Measurements from ENCODE around the gene SYT15B.
"Not testable (repeated sequence)": the region's sequence is repeated elsewhere in the genome, so short reads cannot be mapped to it uniquely, and the experiment has no call there.

Gene SYT15B

DNA sequence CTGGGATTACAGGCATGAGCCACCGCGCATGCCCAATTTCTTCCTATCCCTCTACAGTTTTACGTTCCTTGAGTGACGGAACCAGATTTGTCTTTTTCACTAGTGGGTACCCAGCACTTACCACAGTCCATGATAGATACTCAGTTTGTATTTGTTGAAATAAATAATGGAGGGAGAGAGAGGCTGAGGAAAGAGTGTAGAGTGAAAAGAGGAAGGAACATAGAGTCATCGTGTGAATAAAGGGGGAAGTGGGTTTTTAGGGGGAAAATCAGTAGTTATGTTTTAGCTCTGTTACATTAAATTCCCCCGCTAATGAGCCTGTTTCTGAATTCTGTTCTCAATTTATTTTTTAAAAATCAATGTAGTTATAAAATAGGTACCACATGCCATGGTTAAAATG, 37.7 kb downstream of the SYT15B start:
- not testable (repeated sequence) for DNase-seq (ENCODE audit: low spot score)

DNA sequence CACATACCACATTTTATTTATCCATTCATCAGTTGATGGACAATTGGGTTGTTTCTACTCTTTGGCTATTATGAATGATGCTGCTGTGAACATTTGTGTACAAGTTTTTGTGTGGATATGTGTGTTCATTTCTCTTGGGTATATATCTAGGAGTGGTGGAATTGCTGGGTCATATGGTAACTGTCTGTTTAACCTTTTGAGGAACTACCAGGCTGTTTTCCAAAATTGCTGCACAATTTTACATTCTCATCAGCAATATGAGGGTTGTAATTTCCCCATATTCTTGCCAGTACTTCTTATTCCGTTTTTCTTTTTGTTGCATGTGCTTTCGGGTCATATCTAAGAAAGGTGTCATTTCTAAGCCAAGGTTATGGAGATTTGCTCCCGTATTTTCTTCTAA, 38.3 kb downstream of the SYT15B start:
- not testable (repeated sequence) for DNase-seq (ENCODE audit: low spot score)

DNA sequence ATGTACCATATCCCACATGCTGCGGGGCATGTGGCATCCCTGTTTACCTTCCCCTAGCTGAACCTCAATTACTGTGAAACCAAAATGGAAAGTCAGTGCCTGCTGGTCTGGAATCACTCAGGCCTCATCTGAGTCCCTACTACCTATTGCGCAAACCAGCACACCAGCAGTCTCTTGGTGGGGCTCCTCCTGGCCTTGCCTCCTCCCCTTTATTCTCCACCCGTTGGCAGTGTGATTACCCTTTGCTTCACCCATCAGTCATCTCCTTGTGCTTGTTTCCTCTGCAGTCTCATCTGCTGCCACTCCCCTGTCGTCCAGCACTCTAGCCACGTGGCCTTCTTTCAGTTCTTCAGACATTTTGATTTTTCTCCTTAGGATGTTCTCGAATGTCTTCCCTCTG, 39.3 kb downstream of the SYT15B start:
- DNase-seq (ENCODE audit: low spot score) = not testable (repeated sequence)

DNA sequence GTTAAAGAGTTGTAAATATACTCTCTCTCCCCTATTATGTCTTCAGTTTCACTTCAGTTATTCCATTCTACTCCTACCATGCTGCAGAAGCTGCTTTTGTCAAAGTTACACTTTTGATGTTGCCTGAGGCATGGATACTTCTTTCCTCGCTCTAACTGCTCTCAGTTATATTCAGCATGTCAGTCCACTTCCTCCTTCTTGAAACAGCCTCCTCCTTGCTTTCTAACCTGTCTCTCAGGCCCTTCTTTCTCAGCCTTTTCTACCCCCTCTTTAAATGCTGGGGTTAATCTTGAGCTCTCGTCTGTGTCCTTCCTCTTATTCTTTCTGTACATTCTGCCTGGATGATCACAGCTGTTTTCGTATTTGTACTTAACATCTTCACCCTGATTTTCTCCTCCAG, 40.0 kb downstream of the SYT15B start:
- DNase-seq (ENCODE audit: low spot score) = not testable (repeated sequence)

DNA sequence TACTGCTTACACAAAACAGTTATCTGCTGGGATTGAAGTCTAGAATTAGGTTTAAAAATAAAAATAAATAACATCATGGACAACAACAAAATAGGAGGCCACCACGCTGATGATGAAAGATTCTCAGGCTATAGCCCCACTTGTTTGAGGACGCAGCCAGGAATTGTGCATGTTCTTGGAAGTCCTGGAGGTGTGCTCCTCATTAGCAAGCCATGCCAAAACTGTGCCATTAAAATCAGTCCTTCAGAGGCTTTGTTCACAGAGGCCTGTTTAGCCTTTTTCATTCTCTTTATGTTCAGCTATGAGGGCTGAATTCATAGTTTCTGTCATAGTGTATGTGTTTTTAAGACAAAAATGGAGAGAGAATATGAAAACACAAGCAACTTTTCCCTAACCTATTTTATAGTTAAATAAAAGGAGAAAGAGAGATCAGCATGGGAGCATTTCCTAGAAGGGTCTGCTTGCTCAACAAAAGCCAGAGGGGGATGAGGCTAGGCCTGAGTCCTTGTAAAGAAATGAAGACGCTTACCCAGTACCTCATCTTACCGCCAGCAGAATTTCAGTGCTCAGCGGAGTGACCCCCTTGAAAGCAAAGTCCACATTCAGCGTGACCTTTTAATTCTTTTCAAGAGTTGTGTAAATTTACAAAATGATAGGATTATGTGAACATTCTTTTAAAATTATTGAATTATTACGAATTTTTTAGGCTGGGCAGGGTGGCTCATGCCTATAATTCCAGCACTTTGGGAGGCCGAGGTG, 46.2 kb downstream of the SYT15B start:
- DNase-seq (ENCODE audit: low spot score) = not testable (repeated sequence)

Measured in NAMALWA (cell line).